ENCODE results near the gene CNIH3. TPM values are rescaled to one million over a fixed set of nuclear protein-coding genes. Genes with fewer than 3 reads are reported as not detected.

Gene CNIH3
- total RNA-seq, 3 donors from 2014 or later (not counting 1 experiment from before 2014, with no cell fraction given), result 2.8 to 5.4 (median 5.0) TPM

DNA sequence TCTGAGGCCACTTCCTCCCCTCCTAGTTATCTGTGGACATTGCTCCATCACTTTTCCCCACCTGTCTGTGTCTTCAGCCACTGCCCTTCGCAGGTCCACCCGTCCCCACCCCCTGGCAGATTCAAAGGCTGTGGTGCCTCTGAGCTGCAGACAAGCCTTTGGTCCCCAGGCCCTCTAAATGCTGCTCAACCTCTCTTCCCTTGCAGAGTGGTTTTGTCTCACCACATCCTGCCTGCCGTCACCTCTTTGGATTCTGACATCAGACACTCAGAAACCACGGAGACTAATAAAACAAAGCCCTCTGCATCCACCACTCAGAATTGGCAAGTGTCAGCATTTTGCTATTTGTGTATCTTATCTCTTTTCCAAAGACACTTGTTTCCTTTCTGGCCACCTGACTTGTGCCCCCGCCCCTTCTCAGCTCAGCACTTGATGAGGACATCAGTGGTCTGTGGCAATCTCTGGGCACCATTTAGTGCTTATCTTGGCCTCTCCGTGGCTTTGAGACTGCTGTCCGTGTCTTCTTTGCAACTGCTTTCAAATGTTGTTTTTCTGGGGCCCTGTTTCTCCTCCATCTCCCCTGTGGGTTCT, 7.7 kb downstream of the CNIH3 start:
- TF ChIP-seq, protein P1, sequence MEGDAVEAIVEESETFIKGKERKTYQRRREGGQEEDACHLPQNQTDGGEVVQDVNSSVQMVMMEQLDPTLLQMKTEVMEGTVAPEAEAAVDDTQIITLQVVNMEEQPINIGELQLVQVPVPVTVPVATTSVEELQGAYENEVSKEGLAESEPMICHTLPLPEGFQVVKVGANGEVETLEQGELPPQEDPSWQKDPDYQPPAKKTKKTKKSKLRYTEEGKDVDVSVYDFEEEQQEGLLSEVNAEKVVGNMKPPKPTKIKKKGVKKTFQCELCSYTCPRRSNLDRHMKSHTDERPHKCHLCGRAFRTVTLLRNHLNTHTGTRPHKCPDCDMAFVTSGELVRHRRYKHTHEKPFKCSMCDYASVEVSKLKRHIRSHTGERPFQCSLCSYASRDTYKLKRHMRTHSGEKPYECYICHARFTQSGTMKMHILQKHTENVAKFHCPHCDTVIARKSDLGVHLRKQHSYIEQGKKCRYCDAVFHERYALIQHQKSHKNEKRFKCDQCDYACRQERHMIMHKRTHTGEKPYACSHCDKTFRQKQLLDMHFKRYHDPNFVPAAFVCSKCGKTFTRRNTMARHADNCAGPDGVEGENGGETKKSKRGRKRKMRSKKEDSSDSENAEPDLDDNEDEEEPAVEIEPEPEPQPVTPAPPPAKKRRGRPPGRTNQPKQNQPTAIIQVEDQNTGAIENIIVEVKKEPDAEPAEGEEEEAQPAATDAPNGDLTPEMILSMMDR (IDR thresholded peaks at IDR 0.05), result no peak
- Mint-ChIP-seq H3K4me1 (peaks cover 22 to 30% of the 10 kb centered on the region in 2 donors), H3K9me3 (peaks cover 3% of the 10 kb centered on the region in 2 donors), H3K27ac (peak overlapping the region; percentile 84 to 91), H3K4me3 (peak overlapping the region; percentile 55), H3K36me3 (no peaks in the 10 kb centered on the region), H3K27me3 (ENCODE audit: low read depth in 2 of 2) (peaks cover 27 to 31% of the 10 kb centered on the region in 2 donors)
- peak; percentile 87 to 91 (median 91) for ATAC-seq
- Histone ChIP-seq H3K36me3 (ENCODE audit: control insufficient read depth, insufficient read depth, low read length) (no peaks in the 10 kb centered on the region), H3K27ac (ENCODE audit: low read length) (peak overlapping the region; percentile 73), H3K9me3 (ENCODE audit: control insufficient read depth, insufficient read depth, low read length) (peaks cover 2% of the 10 kb centered on the region), H3K4me1 (ENCODE audit: control insufficient read depth, insufficient read depth, low read length) (peaks cover 24% of the 10 kb centered on the region), H3K4me3 (ENCODE audit: low read length) (no peak overlapping the region), H3K27me3 (ENCODE audit: control insufficient read depth, insufficient read depth, low read length) (peaks cover 10% of the 10 kb centered on the region)
- WGBS (ENCODE audit: insufficient coverage), result under 1% methylated on average over 7 of the region's 7 CpGs
- intact Hi-C loops (cut with micrococcal nuclease), result no loop called here
- peak; percentile 70 to 94 for DNase-seq

DNA sequence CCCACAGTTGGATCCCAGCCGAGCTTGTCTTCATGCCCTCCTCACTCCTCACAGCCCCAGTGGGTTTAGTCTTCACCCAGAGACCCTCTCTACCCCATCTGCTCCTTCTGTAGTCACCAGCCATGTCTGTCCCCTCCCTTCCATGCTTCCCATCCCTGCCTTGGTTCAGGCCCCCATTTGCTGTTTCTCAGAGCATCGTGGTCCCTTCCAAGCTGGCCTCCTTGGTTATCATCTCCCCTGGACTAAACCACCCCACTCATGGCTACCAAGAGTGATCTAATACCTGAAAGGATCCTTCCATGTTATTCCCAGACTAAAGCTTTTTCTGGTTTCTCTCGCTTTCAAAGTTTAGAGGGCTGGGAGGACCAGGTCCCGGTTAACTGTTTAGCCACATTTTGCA, 8.3 kb downstream of the CNIH3 start:
- H3K9me3 ChIP-seq (ENCODE audit: control insufficient read depth, insufficient read depth, low read length), result peaks cover 2% of the 10 kb centered on the region
- peaks cover 3% of the 10 kb centered on the region in 2 donors for H3K9me3 Mint-ChIP-seq
- 90% methylated on average over 4 of the region's 4 CpGs for WGBS (ENCODE audit: insufficient coverage)
- H3K4me3 ChIP-seq (ENCODE audit: low read length), result no peak overlapping the region
- no peaks in the 10 kb centered on the region for H3K36me3 ChIP-seq (ENCODE audit: control insufficient read depth, insufficient read depth, low read length)
- peak overlapping the region; percentile 55 for H3K4me3 Mint-ChIP-seq
- H3K27me3 Mint-ChIP-seq (ENCODE audit: low read depth in 2 of 2), result peaks cover 22 to 25% of the 10 kb centered on the region in 2 donors
- H3K27me3 ChIP-seq (ENCODE audit: control insufficient read depth, insufficient read depth, low read length), result peaks cover 4% of the 10 kb centered on the region
- ATAC-seq (no peak), DNase-seq (no peak)
- H3K36me3 Mint-ChIP-seq, result no peaks in the 10 kb centered on the region
- peaks cover 24% of the 10 kb centered on the region for H3K4me1 ChIP-seq (ENCODE audit: control insufficient read depth, insufficient read depth, low read length)
- intact Hi-C loops (cut with micrococcal nuclease), result no loop called here
- peak overlapping the region; percentile 84 to 91 for H3K27ac Mint-ChIP-seq
- H3K27ac ChIP-seq (ENCODE audit: low read length), result peak overlapping the region; percentile 73
- TF ChIP-seq, protein P1 (IDR thresholded peaks at IDR 0.05), result no peak
- peaks cover 22 to 30% of the 10 kb centered on the region in 2 donors for H3K4me1 Mint-ChIP-seq

DNA sequence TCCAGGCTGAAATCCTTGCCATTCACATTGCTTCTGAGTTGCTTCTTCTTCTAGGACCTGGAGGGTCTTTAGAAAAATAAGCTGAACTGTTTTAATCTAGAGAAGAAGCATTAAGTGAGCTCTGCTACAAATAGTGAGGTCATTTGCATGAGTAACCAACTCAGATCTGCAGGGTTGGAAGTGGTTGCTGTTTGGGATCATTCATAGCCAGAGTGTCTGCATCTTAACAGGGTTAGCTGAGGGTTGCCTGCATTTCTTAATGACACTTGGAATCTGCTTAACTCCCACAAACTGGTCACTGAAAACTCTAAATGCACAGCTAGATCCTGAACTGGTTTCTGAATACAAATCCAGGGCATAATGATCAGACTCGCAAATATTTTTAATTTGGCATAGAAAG, 9.9 kb downstream of the CNIH3 start:
- Mint-ChIP-seq H3K9me3 (peaks cover 3% of the 10 kb centered on the region in 2 donors), H3K36me3 (no peaks in the 10 kb centered on the region), H3K4me1 (peaks cover 22 to 30% of the 10 kb centered on the region in 2 donors), H3K27ac (peak overlapping the region in 1 of 2 donors; percentile 91), H3K4me3 (no peak overlapping the region), H3K27me3 (ENCODE audit: low read depth in 2 of 2) (peaks cover 14 to 17% of the 10 kb centered on the region in 2 donors)
- H3K4me3 ChIP-seq (ENCODE audit: low read length), result no peak overlapping the region
- intact Hi-C loops (cut with micrococcal nuclease), result no loop called here
- H3K4me1 ChIP-seq (ENCODE audit: control insufficient read depth, insufficient read depth, low read length), result peaks cover 24% of the 10 kb centered on the region
- no peaks in the 10 kb centered on the region for H3K27me3 ChIP-seq (ENCODE audit: control insufficient read depth, insufficient read depth, low read length)
- ATAC-seq (no peak), DNase-seq (no peak)
- 86% methylated on average over 1 of the region's 1 CpG for WGBS (ENCODE audit: insufficient coverage)
- H3K36me3 ChIP-seq (ENCODE audit: control insufficient read depth, insufficient read depth, low read length), result no peaks in the 10 kb centered on the region
- TF ChIP-seq, protein P1 (IDR thresholded peaks at IDR 0.05), result no peak
- H3K9me3 ChIP-seq (ENCODE audit: control insufficient read depth, insufficient read depth, low read length), result peaks cover 2% of the 10 kb centered on the region
- no peak overlapping the region for H3K27ac ChIP-seq (ENCODE audit: low read length)

DNA sequence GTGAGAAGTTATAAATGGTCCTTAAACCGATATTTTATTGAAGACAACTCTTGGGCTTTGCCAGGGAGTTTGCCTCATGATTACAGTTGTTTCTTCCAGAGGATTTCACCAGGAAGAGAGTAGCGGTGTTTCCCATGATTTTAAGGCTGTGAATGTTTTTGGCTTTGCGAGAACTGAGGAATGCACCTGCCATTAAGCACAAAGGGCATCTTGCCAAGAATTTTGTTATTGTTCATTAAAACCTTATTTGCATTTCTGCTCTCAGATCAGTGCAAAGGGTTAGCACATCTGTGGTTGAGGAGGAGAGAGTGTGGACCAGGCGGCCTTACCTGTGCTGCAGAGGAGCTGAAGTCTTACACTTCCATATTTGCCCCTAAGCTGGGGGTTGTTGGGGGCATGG, 13.8 kb downstream of the CNIH3 start:
- intact Hi-C loops (cut with micrococcal nuclease), result no loop called here
- TF ChIP-seq, protein P1 (IDR thresholded peaks at IDR 0.05), result no peak
- DNase-seq (no peak), ATAC-seq (no peak)
- Histone ChIP-seq H3K9me3 (ENCODE audit: control insufficient read depth, insufficient read depth, low read length) (no peaks in the 10 kb centered on the region), H3K27me3 (ENCODE audit: control insufficient read depth, insufficient read depth, low read length) (no peaks in the 10 kb centered on the region), H3K4me1 (ENCODE audit: control insufficient read depth, insufficient read depth, low read length) (peaks cover 1% of the 10 kb centered on the region), H3K36me3 (ENCODE audit: control insufficient read depth, insufficient read depth, low read length) (no peaks in the 10 kb centered on the region), H3K4me3 (ENCODE audit: low read length) (no peak overlapping the region), H3K27ac (ENCODE audit: low read length) (no peak overlapping the region)
- Mint-ChIP-seq H3K36me3 (no peaks in the 10 kb centered on the region), H3K27ac (no peak overlapping the region), H3K27me3 (ENCODE audit: low read depth in 2 of 2) (peaks cover 3 to 9% of the 10 kb centered on the region in 2 donors), H3K9me3 (no peaks in the 10 kb centered on the region), H3K4me3 (no peak overlapping the region), H3K4me1 (peaks cover under 1% of the 10 kb centered on the region in 2 donors)
- 95% methylated on average over 4 of the region's 4 CpGs for WGBS (ENCODE audit: insufficient coverage)
